PC-3 (cell line): ENCODE data around the gene NMNAT2.

Source experiments
- EZH2 ChIP-seq: fragments of 300-600 bp; sonication (generic); IDR thresholded peaks from one replicate; pipeline ENCODE4 v1.6.1; 2017; ENCODE audit warnings: antibody characterized with exemption, mild to moderate bottlenecking, low read length; ENCODE audit not compliant: unreplicated experiment
- EZH2phosphoT487 ChIP-seq: fragments of 300-600 bp; sonication (generic); IDR thresholded peaks from 2 replicates; pipeline ENCODE4 v1.6.1; 2018; ENCODE audit warnings: mild to moderate bottlenecking, antibody characterized with exemption, low read length, borderline replicate concordance
- TF ChIP-seq, protein P1 (sequence below): fragments of 300-600 bp; sonication (generic); conservative IDR thresholded peaks from 2 replicates; pipeline ENCODE4 v1.5.1; 2017; ENCODE audit warnings: antibody characterized with exemption, low read depth, mild to moderate bottlenecking, low read length

DNA sequence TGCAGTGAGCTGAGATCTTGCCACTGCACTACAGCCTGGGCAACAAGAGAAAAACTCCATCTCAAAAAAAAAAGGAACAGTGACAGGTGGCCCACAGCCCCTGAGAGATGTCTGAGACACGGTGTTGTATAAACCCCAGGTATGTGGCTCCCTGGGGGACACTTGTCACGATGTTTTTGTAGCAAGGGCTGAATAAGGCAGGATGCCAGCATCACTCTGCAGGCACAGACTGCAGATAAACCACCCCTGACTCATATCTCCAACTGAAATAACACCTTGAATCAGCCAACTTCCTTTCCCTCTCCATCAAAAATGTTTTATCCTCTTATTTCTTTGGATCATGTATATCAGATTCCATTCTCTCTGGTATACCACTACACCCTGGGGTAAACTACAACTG lies 52.5 kb downstream of the NMNAT2 start:
- TF ChIP-seq, protein P1, sequence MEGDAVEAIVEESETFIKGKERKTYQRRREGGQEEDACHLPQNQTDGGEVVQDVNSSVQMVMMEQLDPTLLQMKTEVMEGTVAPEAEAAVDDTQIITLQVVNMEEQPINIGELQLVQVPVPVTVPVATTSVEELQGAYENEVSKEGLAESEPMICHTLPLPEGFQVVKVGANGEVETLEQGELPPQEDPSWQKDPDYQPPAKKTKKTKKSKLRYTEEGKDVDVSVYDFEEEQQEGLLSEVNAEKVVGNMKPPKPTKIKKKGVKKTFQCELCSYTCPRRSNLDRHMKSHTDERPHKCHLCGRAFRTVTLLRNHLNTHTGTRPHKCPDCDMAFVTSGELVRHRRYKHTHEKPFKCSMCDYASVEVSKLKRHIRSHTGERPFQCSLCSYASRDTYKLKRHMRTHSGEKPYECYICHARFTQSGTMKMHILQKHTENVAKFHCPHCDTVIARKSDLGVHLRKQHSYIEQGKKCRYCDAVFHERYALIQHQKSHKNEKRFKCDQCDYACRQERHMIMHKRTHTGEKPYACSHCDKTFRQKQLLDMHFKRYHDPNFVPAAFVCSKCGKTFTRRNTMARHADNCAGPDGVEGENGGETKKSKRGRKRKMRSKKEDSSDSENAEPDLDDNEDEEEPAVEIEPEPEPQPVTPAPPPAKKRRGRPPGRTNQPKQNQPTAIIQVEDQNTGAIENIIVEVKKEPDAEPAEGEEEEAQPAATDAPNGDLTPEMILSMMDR = no peak
- no peak for TF ChIP-seq EZH2
- no peak for TF ChIP-seq EZH2phosphoT487
